Activated CD4-positive, CD25-positive, alpha-beta regulatory T cell treated with anti-CD3 and anti-CD28 coated beads, Interleukin-2, amount 50 U/mL, for 16 hours (primary cell): ENCODE measurements around the gene POLR3GL.
"Not testable (repeated sequence)": the region's sequence is repeated elsewhere in the genome, so short reads cannot be mapped to it uniquely, and the experiment has no call there.

Source experiments
- DNase-seq: peaks from one replicate; pipeline ENCODE4 v3.0.0-alpha.2; 2020; ENCODE audit warnings: low read depth, low spot score

POLR3GL gene, protein sequence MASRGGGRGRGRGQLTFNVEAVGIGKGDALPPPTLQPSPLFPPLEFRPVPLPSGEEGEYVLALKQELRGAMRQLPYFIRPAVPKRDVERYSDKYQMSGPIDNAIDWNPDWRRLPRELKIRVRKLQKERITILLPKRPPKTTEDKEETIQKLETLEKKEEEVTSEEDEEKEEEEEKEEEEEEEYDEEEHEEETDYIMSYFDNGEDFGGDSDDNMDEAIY

DNA sequence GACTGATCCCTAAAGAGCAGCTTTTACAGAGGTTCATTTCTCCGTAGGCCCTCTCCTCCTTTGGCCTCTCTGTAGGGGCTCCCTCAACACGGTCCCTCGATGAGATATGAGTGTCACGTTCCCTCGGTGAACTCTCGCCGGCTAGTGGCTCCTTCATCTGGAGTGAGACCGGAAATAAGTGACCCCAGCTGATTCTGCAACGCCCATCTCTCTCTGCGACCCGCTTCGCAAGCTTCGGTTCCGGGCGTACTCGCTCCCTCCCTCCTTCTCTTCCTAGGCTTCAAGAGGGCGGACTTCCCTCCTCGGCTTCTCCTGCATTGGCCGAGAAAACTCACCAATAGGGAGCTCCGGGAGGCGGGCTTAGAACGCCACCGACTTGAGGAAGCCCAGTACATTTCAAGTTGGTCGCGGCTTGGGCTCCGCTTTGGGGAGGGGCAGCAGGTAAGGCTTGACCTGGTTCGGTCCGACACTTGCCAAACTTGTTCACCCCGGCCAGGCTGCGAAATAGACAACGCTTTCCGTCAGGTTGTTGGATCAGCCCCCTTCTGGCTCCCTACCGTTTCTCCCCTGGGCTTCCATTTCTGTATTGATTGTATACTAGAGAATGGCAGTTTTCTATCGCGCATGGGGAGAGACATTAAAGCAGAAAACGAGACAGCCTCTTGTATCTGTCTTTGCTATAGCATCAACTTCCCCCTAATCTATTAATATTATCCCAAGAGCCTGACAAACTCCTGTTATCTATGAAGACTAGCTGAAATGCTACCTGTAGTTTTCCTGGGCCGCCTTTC is at the start of gene POLR3GL, which contains the start of gene ANKRD34A:
TSS of gene POLR3GL (plus strand) at position 363 of the 791 bp plus-strand sequence. CDS start 10,176 bp downstream, outside the sequence.
TSS of gene ANKRD34A (minus strand) at position 248 of the 791 bp plus-strand sequence. CDS start 2,816 bp downstream, outside the sequence.
- DNase-seq: peak; percentile 82

DNA sequence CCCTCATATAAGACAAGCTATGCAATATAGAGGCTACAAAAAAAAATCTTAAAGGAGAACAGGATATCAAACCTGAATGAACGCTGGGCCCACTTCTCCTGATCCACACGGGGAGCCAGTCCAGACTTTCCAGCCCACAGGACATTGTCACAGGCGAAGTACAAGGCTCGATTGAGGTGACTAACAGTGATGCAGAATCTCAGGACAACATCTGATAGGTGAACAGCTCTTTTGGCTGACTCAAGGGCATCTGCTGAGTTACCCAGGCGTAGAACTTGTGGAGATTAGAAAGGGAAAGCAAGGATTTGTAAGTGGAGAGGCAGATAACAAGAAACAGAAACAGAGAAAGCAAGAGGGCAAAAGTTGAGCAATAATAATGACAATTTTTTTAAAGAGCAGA is 47.7 kb upstream of the POLR3GL start:
- DNase-seq: no peak

DNA sequence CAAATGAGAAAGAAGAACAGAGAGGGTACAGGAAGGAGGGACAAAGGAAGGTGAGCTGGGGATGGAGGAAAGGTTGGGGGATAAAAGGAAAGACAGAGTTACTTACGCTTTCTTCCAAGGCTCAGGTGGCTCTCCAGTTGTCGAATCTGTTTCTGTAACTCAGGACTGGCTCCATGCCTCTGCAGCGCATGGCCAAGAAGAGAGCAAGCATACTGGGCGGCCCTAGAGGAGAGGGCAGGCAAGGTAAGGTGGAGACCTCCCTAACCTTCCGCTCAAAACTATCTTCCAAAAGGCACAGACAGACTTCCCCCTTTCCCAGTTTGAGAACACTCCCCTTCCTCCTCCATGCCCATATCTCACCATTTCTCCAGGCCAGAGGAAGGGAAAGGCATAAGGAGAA is 46.9 kb upstream of the POLR3GL start:
- no peak for DNase-seq

DNA sequence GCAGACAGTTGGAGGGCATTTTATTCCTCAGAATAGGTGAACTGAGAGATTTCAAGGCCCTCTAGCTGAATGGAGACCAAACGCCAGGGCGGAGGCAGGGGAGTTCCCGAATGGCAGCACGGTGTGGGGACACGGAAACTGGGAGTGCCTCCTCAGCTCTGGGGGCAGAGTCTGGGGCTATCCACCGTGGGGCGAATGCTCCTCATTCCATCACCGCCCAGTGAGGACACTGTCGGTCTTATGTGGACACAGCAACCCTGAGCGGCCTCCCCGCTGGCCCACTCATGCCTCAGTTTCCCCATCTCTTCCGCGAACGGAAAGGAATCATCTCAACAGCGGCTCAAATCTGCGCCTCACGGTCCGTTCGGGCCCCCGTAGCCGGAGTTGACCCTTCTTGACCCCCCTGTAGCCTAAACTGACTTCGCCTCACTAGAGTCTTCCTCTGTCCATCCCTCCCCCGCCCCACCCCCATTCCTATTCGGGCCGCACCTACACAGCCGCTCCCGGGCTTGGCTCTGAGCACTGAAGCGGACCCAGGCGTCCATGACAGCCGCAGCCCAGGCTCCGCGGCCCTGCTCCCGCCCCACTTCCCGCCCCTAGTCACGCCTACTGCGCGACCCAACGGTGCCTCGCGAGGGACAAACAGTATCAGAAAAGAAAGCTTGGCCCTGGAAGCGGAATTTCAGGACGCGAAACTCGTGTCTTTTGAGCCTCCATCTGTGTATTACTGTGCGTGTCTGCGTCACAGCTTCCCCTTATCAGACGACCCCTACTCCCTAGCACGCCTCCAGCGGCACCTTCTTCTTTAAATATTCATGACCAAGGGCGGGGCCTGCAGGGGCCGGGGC is 46.1 kb upstream of the POLR3GL start, which contains the start of gene PEX11B:
TSS of gene PEX11B (minus strand) at position 574 of the 848 bp plus-strand sequence. CDS start at position 545, 29 bp downstream.
- peak; percentile 87 for DNase-seq

DNA sequence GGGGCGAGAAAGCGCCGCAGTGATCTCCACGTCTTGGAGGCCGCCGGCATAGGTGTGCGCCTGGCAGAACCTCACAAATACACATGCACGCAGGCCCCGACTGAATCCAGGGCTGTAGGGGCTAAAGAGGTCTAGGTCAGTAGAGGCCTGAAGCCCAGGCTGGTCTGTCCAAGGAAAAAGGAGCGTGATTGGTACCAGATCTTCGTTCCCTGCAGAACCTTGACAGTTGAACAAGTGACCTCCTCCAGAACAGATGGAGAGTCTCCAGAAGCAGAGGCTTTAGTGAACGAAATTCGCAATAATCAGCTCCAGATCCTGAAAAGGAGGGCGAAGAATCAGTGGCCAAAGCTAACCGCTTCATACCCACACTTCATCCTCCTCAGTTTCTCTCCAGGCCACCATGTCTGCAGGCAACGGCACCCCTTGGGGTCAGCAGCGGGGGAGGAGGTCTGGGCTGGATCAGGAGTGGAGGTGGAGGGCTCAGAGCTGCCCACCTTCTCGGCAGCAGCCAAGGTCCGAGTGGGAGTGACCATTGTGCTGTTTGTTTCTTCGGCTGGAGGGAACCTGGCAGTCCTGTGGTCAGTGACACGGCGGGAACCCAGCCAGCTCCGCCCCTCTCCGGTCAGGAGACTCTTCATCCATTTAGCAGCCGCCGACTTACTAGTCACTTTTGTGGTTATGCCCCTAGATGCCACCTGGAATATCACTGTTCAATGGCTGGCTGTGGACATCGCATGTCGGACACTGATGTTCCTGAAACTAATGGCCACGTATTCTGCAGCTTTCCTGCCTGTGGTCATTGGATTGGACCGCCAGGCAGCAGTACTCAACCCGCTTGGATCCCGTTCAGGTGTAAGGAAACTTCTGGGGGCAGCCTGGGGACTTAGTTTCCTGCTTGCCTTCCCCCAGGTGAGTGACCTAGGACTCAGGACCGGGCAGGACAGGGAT is 45.2 kb upstream of the POLR3GL start:
- no peak for DNase-seq

DNA sequence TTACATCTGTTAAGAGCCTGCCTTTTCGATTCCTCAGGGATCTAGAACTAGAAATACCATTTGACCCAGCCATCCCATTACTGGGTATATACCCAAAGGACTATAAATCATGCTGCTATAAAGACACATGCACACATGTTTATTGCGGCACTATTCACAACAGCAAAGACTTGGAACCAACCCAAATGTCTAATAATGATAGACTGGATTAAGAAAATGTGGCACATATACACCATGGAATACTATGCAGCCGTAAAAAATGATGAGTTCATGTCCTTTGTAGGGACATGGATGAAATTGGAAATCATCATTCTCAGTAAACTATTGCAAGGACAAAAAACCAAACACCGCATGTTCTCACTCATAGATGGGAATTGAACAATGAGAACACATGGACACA is 44.2 kb upstream of the POLR3GL start:
- not testable (repeated sequence) for DNase-seq

DNA sequence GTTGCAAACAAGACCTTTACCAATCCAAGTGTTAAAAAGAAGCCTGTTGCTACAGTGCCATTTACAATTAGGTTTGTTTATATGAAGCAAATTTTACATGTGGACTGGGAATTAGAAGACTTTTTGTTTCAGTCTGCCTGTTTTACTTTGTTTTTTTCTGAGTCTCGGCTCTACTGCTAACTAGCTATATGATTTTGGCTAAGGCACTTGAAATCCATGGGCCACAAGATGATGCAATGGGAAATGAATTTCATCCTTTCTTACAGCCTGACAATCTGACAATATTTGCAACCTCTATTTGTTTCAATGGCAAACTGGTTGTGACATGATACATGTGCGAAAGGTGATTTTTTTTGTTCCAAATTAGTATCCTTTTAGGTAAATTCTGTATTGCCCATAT is 42.2 kb upstream of the POLR3GL start:
- DNase-seq: no peak

DNA sequence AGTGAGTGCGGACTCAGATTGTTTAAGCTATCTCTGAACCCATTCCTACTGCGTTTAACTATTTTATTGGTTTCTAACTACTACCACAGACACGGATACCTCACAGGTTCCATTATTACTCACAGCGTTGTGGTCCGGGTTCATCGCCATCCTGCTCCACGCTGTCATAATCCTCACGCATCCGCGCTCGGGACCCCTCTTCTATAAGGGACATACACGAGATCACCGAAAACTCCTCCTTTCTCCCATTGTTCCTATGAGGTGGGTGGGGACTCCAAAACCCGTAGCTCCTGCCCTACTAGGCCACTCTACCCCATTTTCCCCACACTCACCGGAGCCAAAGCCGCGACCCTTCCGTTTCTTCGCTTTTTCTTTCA is 37.8 kb upstream of the POLR3GL start:
- DNase-seq: no peak

DNA sequence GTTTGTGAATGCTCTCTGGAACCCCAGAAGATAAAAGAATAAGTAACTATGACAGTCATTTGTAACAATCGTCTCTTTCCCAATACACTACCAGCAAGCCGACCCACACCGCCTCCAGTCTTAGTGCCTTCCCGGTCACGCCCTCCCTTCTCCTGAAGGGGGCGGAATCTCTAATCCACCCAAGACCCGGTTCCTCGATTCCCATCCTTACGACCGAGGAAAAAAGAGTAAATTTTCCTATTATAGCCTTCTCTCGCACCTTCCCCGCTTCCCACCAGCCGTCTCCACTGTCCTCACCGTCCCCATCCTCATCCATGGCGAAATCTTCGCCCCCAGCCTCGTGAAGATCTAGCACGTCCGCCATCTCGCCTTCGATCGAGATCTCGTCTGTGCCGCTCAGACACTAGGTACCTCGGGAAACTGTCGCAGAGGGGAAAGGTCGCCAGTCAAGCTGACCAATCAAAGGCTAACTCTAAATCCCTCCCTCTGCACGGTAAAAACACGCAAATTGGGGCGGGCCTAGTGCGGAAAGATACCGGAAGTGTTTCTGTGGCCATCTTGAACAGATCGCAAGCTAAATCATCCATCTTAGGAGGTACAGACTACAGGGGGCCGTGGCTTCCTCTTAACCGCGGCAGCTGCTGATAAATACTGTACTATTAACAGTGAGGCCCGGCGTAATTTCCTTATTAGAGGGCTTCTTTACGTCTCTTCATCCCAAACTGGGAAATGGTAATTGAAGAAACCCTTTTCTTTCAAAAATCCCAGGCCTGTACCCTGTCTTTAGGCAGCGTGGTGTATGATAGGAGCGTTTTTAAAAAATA is 37.2 kb upstream of the POLR3GL start, which contains the start of gene RBM8A:
TSS of gene RBM8A (minus strand) at position 422 of the 824 bp plus-strand sequence. CDS start at position 364, 58 bp downstream.
- DNase-seq: peak; percentile 93

DNA sequence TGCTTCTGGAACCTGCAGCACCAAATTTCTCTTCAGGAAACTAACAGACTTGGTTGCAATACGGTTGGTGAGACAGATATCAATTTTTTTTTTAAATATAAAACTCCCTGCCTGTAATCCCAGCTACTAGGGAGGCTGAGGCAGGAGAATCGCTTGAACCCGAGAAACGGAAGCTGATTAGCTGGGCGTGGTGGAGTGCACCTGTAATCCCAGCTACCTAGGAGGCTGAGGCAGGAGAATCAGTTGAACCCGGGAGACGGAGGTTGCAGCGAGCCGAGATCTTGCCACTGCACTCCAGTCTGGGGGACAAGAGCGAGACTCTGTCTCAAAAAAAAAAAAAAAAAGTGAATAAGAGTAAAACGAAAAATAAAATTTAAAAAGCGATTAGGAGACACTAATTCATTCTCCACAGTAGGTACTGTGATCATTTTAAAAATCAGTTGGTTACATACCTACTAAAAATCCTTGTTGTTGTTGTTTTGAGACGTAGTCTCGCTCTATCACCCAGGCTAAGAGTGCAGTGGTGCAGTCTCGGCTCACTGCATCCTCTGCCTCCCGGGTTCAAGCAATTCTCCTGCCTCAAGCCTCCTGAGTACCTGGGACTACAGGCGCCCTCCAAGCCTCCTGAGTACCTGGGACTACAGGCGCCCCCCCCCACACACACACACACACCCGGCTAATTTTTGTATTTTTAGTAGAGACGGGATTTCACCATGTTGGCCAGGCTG is 36.4 kb upstream of the POLR3GL start:
- no peak for DNase-seq

DNA sequence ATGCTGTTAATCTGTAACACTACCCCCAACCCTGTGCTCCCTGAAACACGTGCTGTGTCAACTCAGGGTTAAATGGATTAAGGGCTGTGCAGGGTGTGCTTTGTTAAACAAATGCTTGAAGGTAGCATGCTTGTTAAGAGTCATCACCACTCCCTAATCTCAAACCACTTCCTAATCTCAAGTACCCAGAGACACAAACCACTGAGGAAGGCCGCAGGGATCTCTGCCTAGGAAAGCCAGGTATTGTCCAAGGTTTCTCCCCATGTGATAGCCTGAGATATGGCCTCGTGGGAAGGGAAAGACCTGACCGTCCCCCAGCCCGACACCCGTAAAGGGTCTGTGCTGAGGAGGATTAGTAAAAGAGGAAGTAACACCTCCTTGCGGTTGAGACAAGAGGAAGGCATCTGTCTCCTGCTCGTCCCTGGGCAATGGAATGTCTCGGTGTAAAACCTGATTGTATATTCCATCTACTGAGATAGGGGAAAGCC is 31.9 kb upstream of the POLR3GL start:
- DNase-seq: not testable (repeated sequence)

DNA sequence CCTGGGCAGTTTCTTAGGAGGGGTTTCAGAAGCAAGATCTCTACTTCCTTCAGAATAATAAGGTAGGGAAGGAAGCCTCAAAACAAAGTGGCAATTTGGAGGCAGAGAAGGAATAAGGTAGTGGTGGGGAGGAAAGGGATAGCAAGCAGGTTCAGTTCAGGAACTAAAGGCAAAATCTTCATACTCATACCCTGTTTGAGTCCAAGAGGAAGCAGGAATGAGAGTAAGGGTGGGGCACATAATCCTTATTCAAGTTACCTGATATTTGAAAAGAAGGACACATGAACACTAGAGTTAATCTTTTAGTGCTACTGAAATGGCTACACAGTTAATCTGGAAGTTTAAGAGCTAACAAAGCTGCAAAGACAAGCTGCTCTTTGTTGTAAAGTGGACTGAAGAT is 28.8 kb upstream of the POLR3GL start:
- DNase-seq: no peak

DNA sequence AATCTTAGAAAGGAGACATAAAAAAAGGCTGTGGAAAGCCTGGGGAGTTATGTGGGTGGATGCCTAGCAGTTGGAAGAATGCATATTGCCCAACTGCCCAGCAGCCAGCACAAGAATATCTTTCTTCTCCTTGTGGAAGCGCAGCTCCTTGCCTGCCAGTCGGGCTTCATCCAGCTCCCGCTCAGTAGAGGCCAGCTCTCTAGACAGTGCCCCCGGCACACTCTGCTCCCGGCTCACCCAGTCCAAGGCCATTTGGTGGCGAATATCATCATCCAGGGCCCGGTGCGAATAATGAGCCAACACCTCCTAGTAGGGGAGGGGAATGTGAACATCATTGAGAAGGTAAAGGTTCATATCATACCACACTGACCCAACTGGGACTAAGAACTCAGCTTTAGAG is 28.2 kb upstream of the POLR3GL start:
- no peak for DNase-seq

DNA sequence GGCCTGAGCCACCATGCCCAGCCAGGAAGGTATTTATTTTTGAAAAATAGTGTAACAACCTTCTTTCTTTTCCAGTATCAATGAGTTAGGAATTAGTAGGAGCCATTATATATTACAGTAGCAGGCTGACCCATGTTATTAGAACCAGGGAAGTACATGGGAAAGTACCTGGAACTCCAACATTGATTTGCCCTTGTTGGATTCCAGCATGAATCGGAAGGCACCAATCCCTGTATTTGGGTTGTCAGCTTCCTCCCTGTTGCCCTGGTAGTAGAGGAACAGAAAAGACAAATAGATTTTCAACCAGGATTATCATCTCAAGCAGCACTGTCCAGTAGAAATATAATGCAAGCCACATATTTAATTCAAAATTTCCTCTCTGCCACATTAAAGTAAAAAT is 27.1 kb upstream of the POLR3GL start:
- DNase-seq: no peak

DNA sequence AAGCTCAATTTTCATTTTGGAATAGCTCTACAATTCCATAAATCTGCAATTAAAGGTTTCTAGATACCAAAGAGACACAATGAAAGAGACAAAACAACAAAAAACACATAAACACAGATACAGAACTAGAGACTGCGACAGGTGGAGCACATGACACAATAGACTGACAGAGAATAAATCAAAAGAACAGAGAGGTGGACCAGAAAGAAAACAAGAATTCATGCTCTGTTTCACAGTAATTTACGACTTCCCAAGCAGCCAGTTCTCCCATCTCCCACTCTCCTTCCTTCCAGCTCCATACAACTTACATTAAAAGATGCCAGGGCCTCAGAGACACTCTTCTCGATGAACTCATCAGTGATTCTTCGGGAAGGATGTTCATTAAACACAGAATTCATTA is 22.1 kb upstream of the POLR3GL start:
- no peak for DNase-seq

DNA sequence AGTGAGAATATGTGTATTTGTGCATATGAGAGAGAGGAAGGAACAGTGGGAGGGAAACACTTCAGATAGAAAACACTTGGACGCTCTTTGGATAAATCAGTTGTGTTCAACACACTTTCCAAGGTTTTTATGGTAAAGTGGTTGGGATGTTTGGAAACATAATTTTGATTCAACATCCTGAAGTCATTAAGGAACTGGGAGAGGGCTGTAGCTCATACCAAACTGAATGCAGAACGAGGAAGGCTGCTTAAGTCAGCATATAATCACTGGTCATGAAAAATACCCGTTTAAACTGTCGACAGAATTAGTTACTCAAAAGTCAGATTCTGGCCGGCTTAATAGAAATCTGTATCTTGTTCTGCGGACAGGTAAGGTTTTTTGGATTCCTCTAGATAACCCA is 21.6 kb upstream of the POLR3GL start:
- no peak for DNase-seq

DNA sequence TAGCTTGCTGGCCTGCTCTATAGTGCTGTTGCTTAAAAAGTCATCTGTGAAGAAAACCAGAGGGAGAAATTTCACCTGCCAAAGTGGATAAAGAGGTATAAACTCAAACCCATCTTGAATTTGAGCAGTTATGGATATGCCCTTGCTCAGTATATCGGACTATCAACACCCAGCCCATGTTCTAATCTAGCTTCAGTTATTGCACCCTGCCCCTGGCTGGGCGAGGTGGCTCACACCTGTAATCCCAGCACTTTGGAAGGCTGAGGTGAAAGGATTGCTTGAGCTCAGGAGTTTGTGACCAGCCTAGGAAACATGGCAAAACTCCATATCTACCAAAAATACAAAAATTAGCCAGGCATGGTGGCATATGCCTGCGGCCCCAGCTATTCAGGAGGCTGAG is 20.0 kb upstream of the POLR3GL start:
- no peak for DNase-seq

DNA sequence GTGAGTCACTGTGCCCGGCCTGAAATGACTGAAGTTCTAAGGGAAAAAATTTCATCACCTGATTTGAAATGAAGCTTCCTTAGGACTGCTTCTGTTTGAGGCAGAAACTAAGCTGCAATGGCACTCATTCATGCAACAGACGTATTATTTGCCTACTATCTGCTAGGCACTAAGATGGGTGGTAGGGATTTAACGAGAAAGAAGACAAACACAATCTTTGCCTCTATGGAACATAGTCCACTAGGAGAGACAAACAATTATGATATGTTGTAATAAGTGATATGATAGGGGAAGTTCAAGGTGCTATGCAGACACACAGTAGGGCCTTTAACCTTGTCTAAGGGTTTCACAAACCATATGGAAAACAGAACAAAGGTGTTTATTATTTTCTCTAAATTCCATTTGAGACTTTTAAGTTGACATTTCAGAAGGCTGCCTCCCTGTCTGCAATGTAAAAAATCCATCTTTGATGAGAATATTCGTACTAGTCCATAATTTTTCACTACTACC is 18.0 kb upstream of the POLR3GL start:
- no peak for DNase-seq

DNA sequence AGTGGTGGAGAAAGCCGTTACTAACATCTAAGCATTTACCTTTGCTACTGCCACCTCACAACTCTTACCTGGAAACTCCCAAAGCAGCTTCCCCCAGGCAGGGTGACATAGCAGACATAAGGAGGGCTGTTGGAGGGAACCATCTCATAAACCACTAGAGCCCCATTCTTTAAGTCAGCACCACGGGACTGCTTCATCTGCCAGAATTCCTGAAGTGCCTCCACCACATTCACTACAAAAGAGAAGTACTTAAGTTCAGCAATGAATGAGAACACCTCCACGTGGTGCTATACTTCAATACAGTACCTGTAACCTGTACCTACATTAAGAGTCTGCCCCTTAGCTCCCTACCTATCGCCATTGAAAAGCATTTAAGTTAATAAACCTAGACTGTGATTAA is 16.9 kb upstream of the POLR3GL start:
- no peak for DNase-seq
